Neuronal stem cell (in vitro differentiated cells): ENCODE measurements around the gene CTNND2.
A peak's percentile ranks its signal among the peaks of the same experiment; 100 is the strongest.

Source experiments
- DNase-seq: peaks from one replicate; pipeline ENCODE4 v3.0.0-alpha.2; 2013; ENCODE audit warnings: low spot score
- H2AFZ ChIP-seq: one replicate; pipeline ENCODE4 v1.6.1; 2013; ENCODE audit warnings: mild to moderate bottlenecking, low read length, inconsistent platforms
- H2AK5ac ChIP-seq: 2 replicates; pipeline ENCODE4 v1.6.1; 2013; ENCODE audit warnings: low read depth, mild to moderate bottlenecking, inconsistent platforms, low read length, moderate library complexity, mixed read lengths
- H2BK120ac ChIP-seq: 2 replicates; pipeline ENCODE4 v1.6.1; 2013; ENCODE audit warnings: low read depth, mild to moderate bottlenecking, inconsistent platforms, low read length, moderate library complexity, mixed read lengths
- H2BK12ac ChIP-seq: one replicate; pipeline ENCODE4 v1.6.1; 2013; ENCODE audit warnings: low read length, inconsistent platforms
- H2BK15ac ChIP-seq: 2 replicates; pipeline ENCODE4 v1.6.1; 2013; ENCODE audit warnings: mild to moderate bottlenecking, low read length, inconsistent platforms, mixed read lengths
- H2BK5ac ChIP-seq: one replicate; pipeline ENCODE4 v1.6.1; 2013; ENCODE audit warnings: inconsistent platforms, mild to moderate bottlenecking, low read length, moderate library complexity
- H3K14ac ChIP-seq: one replicate; pipeline ENCODE4 v1.6.1; 2013; ENCODE audit warnings: low read length, inconsistent platforms
- H3K18ac ChIP-seq: 2 replicates; pipeline ENCODE4 v1.6.1; 2013; ENCODE audit warnings: low read length, inconsistent platforms
- H3K23ac ChIP-seq: 2 replicates; pipeline ENCODE4 v1.6.1; 2013; ENCODE audit warnings: low read depth, mild to moderate bottlenecking, mixed read lengths, low read length, inconsistent platforms; ENCODE audit not compliant: poor library complexity
- H3K27ac ChIP-seq: replicated peaks from 3 replicates; pipeline ENCODE4 v1.5.1; 2013; ENCODE audit warnings: low read length, inconsistent platforms
- H3K27me3 ChIP-seq, 3 experiments: 2 replicates each; pipeline ENCODE4 v1.6.1; 2013; ENCODE audit warnings: low read length in 3 of 3, mild to moderate bottlenecking in 2 of 3, inconsistent platforms in 1 of 3, low read depth in 1 of 3, mixed read lengths in 1 of 3, moderate library complexity in 1 of 3; ENCODE audit not compliant: control insufficient read depth in 3 of 3, insufficient read depth in 3 of 3
- H3K36me3 ChIP-seq, 2 donors: replicated peaks in 1 of 2; 2 replicates each; pipeline ENCODE4 v1.6.1; 2013; ENCODE audit warnings: low read length in 2 of 2; ENCODE audit not compliant: control insufficient read depth in 2 of 2, insufficient read depth in 2 of 2
- H3K4ac ChIP-seq: 2 replicates; pipeline ENCODE4 v1.6.1; 2013; ENCODE audit warnings: inconsistent platforms, mild to moderate bottlenecking, low read length, moderate library complexity
- H3K4me1 ChIP-seq, 2 donors: 1 replicate in 1 of 2; 2 replicates in 1 of 2; pipeline ENCODE4 v1.6.1; 2013; ENCODE audit warnings: low read length in 2 of 2, low read depth in 1 of 2; ENCODE audit not compliant: control insufficient read depth in 2 of 2, insufficient read depth in 1 of 2
- H3K4me2 ChIP-seq: one replicate; pipeline ENCODE4 v1.6.1; 2013; ENCODE audit warnings: mild to moderate bottlenecking, low read length, inconsistent platforms; ENCODE audit not compliant: insufficient read depth, poor library complexity, severe bottlenecking
- H3K4me3 ChIP-seq, 2 donors: 2 replicates each; pipeline ENCODE4 v1.5.1; 2013; ENCODE audit warnings: low read length in 2 of 2, mild to moderate bottlenecking in 2 of 2, inconsistent platforms in 1 of 2, moderate library complexity in 1 of 2
- H3K79me1 ChIP-seq: one replicate; pipeline ENCODE4 v1.6.1; 2013; ENCODE audit warnings: low read depth, mild to moderate bottlenecking, inconsistent platforms, low read length, moderate library complexity
- H3K9ac ChIP-seq: one replicate; pipeline ENCODE4 v1.6.1; 2013; ENCODE audit warnings: mild to moderate bottlenecking, low read depth, low read length, inconsistent platforms; ENCODE audit not compliant: poor library complexity
- H3K9me3 ChIP-seq, 2 donors: replicated peaks in 1 of 2; 2 replicates each; pipeline versions ENCODE3 to v1.6.1; 2013; ENCODE audit warnings: low read length in 2 of 2, mild to moderate bottlenecking in 2 of 2, inconsistent platforms in 1 of 2, low read depth in 1 of 2, mixed read lengths in 1 of 2, moderate library complexity in 1 of 2; ENCODE audit not compliant: control insufficient read depth in 2 of 2, insufficient read depth in 1 of 2
- H4K8ac ChIP-seq: one replicate; pipeline ENCODE4 v1.6.1; 2013; ENCODE audit warnings: low read depth, mild to moderate bottlenecking, inconsistent platforms, low read length, moderate library complexity
- H4K91ac ChIP-seq: one replicate; pipeline ENCODE4 v1.6.1; 2013; ENCODE audit warnings: low read length, low read depth, mild to moderate bottlenecking, inconsistent platforms; ENCODE audit not compliant: poor library complexity
- whole genome bisulfite sequencing, 2 donors: extraction: QIAGEN DNeasy Blood & Tissue Kit; methylation state at CpG; one replicate each; pipeline ENCODE4 v1.1.7; 2013; ENCODE audit warnings: missing lambda C conversion rate in 2 of 2, mixed read lengths in 1 of 2; ENCODE audit not compliant: insufficient read length in 2 of 2, insufficient replicate concordance in 1 of 2; ENCODE audit errors: extremely low coverage in 2 of 2; 5-methylcytosine and 5-hydroxymethylcytosine counted together

The CTNND2 gene

GRCh38 chr5:11386398-11386797, 517.8 kb downstream of the CTNND2 start:
- peaks cover 0 to 21% (median 5%) of the 10 kb centered on the region in 3 experiments for H3K27me3 ChIP-seq
- H2BK5ac ChIP-seq: no peak overlapping the region
- H2AFZ ChIP-seq: no peak overlapping the region
- peaks cover 5 to 7% of the 10 kb centered on the region in 2 donors for H3K4me1 ChIP-seq
- H3K4me3 ChIP-seq: no peak overlapping the region
- H2AK5ac ChIP-seq: no peak overlapping the region
- peaks cover 0 to 27% of the 10 kb centered on the region in 2 donors for H3K36me3 ChIP-seq
- no peak overlapping the region for H3K14ac ChIP-seq
- no peak overlapping the region for H2BK120ac ChIP-seq
- H3K9ac ChIP-seq: no peak overlapping the region
- H2BK15ac ChIP-seq: no peak overlapping the region
- no peak overlapping the region for H2BK12ac ChIP-seq
- H3K4me2 ChIP-seq: no peak overlapping the region
- no peak for DNase-seq
- peaks cover 0 to 12% of the 10 kb centered on the region in 2 donors for H3K9me3 ChIP-seq
- no peak overlapping the region for H3K18ac ChIP-seq
- no peak overlapping the region for H3K27ac ChIP-seq
- WGBS, 2 donors: no CpG with 5 or more reads among the region's 2 CpGs
- H3K79me1 ChIP-seq: no peaks in the 10 kb centered on the region
- no peak overlapping the region for H4K91ac ChIP-seq
- no peak overlapping the region for H3K4ac ChIP-seq
- H4K8ac ChIP-seq: no peak overlapping the region
- H3K23ac ChIP-seq: no peak overlapping the region

- H3K9ac ChIP-seq: no peak overlapping the region
- no peak overlapping the region for H4K91ac ChIP-seq
- H2BK12ac ChIP-seq: no peak overlapping the region
- H3K23ac ChIP-seq: no peak overlapping the region
- WGBS, 2 donors: no CpG with 5 or more reads among the region's 3 CpGs
- H3K27ac ChIP-seq: no peak overlapping the region
- no peak overlapping the region for H4K8ac ChIP-seq
- H3K4me2 ChIP-seq: no peak overlapping the region
- H2BK5ac ChIP-seq: no peak overlapping the region
- H2AK5ac ChIP-seq: no peak overlapping the region
- H3K4me3 ChIP-seq: no peak overlapping the region
- no peaks in the 10 kb centered on the region for H3K79me1 ChIP-seq
- no peak overlapping the region for H3K4ac ChIP-seq
- H2BK15ac ChIP-seq: no peak overlapping the region
- H2BK120ac ChIP-seq: no peak overlapping the region
- no peak overlapping the region for H2AFZ ChIP-seq
- H3K36me3 ChIP-seq: peaks cover 0 to 32% of the 10 kb centered on the region in 2 donors
- H3K14ac ChIP-seq: no peak overlapping the region
- H3K4me1 ChIP-seq: peaks cover 5 to 7% of the 10 kb centered on the region in 2 donors
- peaks cover 0 to 16% of the 10 kb centered on the region in 2 donors for H3K9me3 ChIP-seq
- no peak overlapping the region for H3K18ac ChIP-seq
- H3K27me3 ChIP-seq: peaks cover 0 to 21% (median 5%) of the 10 kb centered on the region in 3 experiments
- peak; percentile 70 for DNase-seq
Observed at GRCh38 chr5:11385901-11386293, 518.3 kb downstream of the CTNND2 start.

- Histone ChIP-seq H2BK5ac (no peak overlapping the region), H2AK5ac (no peak overlapping the region), H3K4ac (no peak overlapping the region), H3K4me2 (peak overlapping the region; percentile 90), H3K14ac (no peak overlapping the region), H3K27me3 (peaks cover 0 to 21% (median 5%) of the 10 kb centered on the region in 3 experiments), H3K9ac (peak overlapping the region; percentile 50), H3K79me1 (no peaks in the 10 kb centered on the region), H3K4me3 (peak overlapping the region in 1 of 2 donors; percentile 78), H3K27ac (no peak overlapping the region), H4K91ac (no peak overlapping the region), H2BK12ac (no peak overlapping the region), H2BK15ac (no peak overlapping the region), H3K4me1 (peaks cover 4 to 7% of the 10 kb centered on the region in 2 donors), H4K8ac (no peak overlapping the region), H2BK120ac (no peak overlapping the region), H3K9me3 (peaks cover 0 to 21% of the 10 kb centered on the region in 2 donors), H3K23ac (no peak overlapping the region), H2AFZ (no peak overlapping the region), H3K36me3 (peaks cover 0 to 37% of the 10 kb centered on the region in 2 donors), H3K18ac (peak overlapping the region; percentile 69)
- no peak for DNase-seq
- no CpG with 5 or more reads among the region's 33 CpGs for WGBS, 2 donors
Observed at GRCh38 chr5:11385251-11385900, 518.9 kb downstream of the CTNND2 start.

GRCh38 chr5:11384441-11385250, 519.6 kb downstream of the CTNND2 start:
- DNase-seq: no peak
- peaks cover 0 to 44% of the 10 kb centered on the region in 2 donors for H3K36me3 ChIP-seq
- H2BK15ac ChIP-seq: peak overlapping the region; percentile 59
- peaks cover 0 to 21% of the 10 kb centered on the region in 2 donors for H3K9me3 ChIP-seq
- peak overlapping the region; percentile 53 for H2BK120ac ChIP-seq
- H2BK5ac ChIP-seq: no peak overlapping the region
- H3K27me3 ChIP-seq: peaks cover 0 to 21% (median 5%) of the 10 kb centered on the region in 3 experiments
- WGBS, 2 donors: no CpG with 5 or more reads among the region's 96 CpGs
- peak overlapping the region; percentile 77 for H3K23ac ChIP-seq
- no peaks in the 10 kb centered on the region for H3K79me1 ChIP-seq
- peak overlapping the region in 1 of 2 donors; percentile 78 for H3K4me3 ChIP-seq
- H3K4me2 ChIP-seq: peak overlapping the region; percentile 90
- peak overlapping the region; percentile 86 for H2BK12ac ChIP-seq
- no peak overlapping the region for H2AFZ ChIP-seq
- H3K18ac ChIP-seq: peak overlapping the region; percentile 89
- H3K4ac ChIP-seq: no peak overlapping the region
- H4K8ac ChIP-seq: no peak overlapping the region
- H3K27ac ChIP-seq: no peak overlapping the region
- H2AK5ac ChIP-seq: no peak overlapping the region
- H3K9ac ChIP-seq: peak overlapping the region; percentile 94
- H3K4me1 ChIP-seq: peaks cover 4 to 7% of the 10 kb centered on the region in 2 donors
- peak overlapping the region; percentile 98 for H3K14ac ChIP-seq
- no peak overlapping the region for H4K91ac ChIP-seq
